ENCODE data around the gene GPER1. TPM values are rescaled to one million over a fixed set of nuclear protein-coding genes. Genes with fewer than 3 reads are reported as not detected.

GPER1 gene
- total RNA-seq, 4 donors from 2014 or later, result 7.1 to 20.2 (median 7.8) TPM

DNA sequence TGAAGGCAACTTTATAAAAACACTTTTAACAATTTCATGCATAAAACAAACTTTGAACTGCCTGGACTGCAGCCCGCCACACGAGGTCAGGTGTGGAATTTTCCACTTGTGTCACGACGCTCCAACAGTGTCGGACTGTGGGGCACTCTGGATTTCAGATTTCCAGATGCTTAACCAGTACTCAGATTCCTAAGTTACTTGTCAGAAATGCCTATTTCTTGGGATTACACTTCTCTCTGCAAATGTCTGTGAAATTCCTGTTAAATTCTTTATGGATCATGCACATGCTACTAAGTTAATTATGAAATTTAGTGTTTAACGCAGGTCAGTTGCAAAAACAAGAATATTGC, 473 bp upstream of the GPER1 start:
- H3K4me3 ChIP-seq, result peak overlapping the region; percentile 37 to 52
- TF ChIP-seq, protein P1, sequence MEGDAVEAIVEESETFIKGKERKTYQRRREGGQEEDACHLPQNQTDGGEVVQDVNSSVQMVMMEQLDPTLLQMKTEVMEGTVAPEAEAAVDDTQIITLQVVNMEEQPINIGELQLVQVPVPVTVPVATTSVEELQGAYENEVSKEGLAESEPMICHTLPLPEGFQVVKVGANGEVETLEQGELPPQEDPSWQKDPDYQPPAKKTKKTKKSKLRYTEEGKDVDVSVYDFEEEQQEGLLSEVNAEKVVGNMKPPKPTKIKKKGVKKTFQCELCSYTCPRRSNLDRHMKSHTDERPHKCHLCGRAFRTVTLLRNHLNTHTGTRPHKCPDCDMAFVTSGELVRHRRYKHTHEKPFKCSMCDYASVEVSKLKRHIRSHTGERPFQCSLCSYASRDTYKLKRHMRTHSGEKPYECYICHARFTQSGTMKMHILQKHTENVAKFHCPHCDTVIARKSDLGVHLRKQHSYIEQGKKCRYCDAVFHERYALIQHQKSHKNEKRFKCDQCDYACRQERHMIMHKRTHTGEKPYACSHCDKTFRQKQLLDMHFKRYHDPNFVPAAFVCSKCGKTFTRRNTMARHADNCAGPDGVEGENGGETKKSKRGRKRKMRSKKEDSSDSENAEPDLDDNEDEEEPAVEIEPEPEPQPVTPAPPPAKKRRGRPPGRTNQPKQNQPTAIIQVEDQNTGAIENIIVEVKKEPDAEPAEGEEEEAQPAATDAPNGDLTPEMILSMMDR (IDR thresholded peaks at IDR 0.05), result no peak
- TF ChIP-seq POLR2A (IDR thresholded peaks at IDR 0.05) (no peak), EP300 (IDR thresholded peaks at IDR 0.05) (no peak)
- WGBS, 2 donors (ENCODE audit: low coverage in 1 of 2), result 22 to 28% methylated on average over 4 to 6 of the region's 6 CpGs
- H3K27ac ChIP-seq, result peak overlapping the region; percentile 48 to 88 (median 86)
- H3K4me1 ChIP-seq, result peaks cover 0 to 51% (median 23%) of the 10 kb centered on the region in 3 donors
- H3K9me3 ChIP-seq, result no peaks in the 10 kb centered on the region
- peaks cover 0 to 16% of the 10 kb centered on the region in 2 donors for H3K36me3 ChIP-seq
- no peaks in the 10 kb centered on the region for H3K27me3 ChIP-seq
- ATAC-seq, result no peak

DNA sequence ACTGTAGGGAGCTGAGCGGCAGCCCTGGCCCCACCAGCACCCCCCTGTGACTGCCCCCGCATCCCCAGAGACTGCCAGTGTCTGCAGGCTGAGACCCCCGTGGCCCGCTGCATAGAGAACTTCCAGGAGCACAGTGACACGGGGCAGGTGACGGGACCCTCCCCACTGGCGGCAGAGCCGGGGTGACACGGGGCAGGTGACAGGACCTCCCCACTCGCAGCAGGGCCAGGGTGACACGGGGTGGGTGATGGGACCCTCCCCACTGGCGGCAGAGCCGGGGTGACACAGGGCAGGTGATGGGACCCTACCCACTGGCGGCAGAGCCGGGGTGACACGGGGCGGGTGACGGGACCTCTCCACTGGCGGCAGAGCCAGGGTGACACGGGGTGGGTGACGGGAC, 2.3 kb downstream of the GPER1 start:
- TF ChIP-seq POLR2A (IDR thresholded peaks at IDR 0.05) (no peak), EP300 (IDR thresholded peaks at IDR 0.05) (no peak), POLR2AphosphoS5 (IDR thresholded peaks at IDR 0.05) (no peak)
- TF ChIP-seq, protein P1 (IDR thresholded peaks at IDR 0.05), result no peak
- ATAC-seq, result no peak
- 63 to 100% methylated on average over 1 to 2 of the region's 21 CpGs for WGBS, 2 donors (ENCODE audit: low coverage in 1 of 2)

DNA sequence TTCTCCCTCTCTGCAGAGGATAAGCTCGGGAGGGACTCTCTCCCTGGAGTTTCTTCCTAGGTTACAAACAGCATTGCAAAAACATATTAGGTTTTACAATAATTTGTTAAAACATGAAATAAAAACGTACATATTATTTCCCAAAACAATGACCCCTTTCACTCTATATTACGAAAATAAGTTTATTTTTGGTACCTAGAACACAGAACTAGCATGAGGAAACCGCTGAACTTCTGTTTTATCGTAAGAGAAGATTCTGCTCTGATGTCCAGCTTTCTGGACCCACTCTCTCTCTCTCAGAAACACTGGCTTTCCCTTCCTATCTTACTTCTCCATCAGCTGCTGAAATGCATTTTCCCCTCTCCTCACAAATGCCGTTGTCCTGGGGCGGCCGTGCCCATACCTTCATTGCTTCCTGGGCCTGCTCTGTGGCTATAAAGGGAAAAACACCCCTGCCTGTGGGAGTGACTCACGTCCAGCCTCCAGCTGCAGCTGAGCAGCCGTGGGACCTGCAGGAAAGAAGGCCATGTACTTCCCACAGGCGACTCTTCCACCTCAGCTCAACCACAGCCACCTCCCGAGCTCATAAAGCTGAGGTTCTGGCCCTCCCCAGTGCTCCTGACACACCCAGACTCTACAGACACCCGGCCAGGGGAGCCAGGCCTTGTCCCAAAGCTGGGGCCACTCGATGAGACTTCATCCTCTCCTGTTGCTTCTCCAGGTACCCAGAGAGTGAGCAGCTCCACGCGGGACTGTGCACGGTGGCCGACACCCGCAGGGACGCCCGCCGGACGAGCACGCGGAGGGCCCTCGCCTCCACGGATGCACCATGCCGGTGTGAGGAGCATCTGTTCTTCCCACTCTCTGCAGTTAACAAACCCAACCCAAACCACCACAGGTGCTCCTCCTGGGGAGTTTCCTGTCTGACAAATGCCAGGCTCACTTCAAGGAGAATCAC, 3.1 kb downstream of the GPER1 start:
- no peaks in the 10 kb centered on the region for H3K9me3 ChIP-seq
- peak overlapping the region in 1 of 4 donors; percentile 19 for H3K27ac ChIP-seq
- no peak for TF ChIP-seq POLR2A (IDR thresholded peaks at IDR 0.05)
- TF ChIP-seq POLR2AphosphoS5 (IDR thresholded peaks at IDR 0.05), result no peak
- TF ChIP-seq, protein P1 (IDR thresholded peaks at IDR 0.05), result no peak
- no peak for TF ChIP-seq EP300 (IDR thresholded peaks at IDR 0.05)
- ATAC-seq, result no peak
- H3K4me1 ChIP-seq, result peaks cover 0 to 49% (median 23%) of the 10 kb centered on the region in 3 donors
- no peak overlapping the region for H3K4me3 ChIP-seq
- no peaks in the 10 kb centered on the region for H3K27me3 ChIP-seq
- H3K36me3 ChIP-seq, result peaks cover 0 to 37% of the 10 kb centered on the region in 2 donors
- 63 to 81% methylated on average over 5 to 6 of the region's 28 CpGs for WGBS, 2 donors (ENCODE audit: low coverage in 1 of 2)

More for the DNA sequence above, 2.3 kb downstream of the GPER1 start:
- no peaks in the 10 kb centered on the region for H3K9me3 ChIP-seq
- peaks cover 0 to 47% (median 23%) of the 10 kb centered on the region in 3 donors for H3K4me1 ChIP-seq
- no peak overlapping the region for H3K4me3 ChIP-seq
- H3K27ac ChIP-seq, result peak overlapping the region in 1 of 4 donors; percentile 19
- no peaks in the 10 kb centered on the region for H3K27me3 ChIP-seq
- peaks cover 0 to 37% of the 10 kb centered on the region in 2 donors for H3K36me3 ChIP-seq

DNA sequence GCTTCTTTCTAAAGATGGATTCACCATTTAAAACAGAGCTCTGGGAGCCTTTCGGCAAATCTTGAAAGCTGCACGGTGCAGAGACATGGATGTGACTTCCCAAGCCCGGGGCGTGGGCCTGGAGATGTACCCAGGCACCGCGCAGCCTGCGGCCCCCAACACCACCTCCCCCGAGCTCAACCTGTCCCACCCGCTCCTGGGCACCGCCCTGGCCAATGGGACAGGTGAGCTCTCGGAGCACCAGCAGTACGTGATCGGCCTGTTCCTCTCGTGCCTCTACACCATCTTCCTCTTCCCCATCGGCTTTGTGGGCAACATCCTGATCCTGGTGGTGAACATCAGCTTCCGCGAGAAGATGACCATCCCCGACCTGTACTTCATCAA, 3.7 kb downstream of the GPER1 start:
- peaks cover 0 to 49% (median 19%) of the 10 kb centered on the region in 3 donors for H3K4me1 ChIP-seq
- H3K4me3 ChIP-seq, result no peak overlapping the region
- H3K27me3 ChIP-seq, result no peaks in the 10 kb centered on the region
- TF ChIP-seq POLR2AphosphoS5 (IDR thresholded peaks at IDR 0.05) (no peak), EP300 (IDR thresholded peaks at IDR 0.05) (no peak), POLR2A (IDR thresholded peaks at IDR 0.05) (no peak)
- TF ChIP-seq, protein P1 (IDR thresholded peaks at IDR 0.05), result no peak
- no peaks in the 10 kb centered on the region for H3K9me3 ChIP-seq
- WGBS, 2 donors (ENCODE audit: low coverage in 1 of 2), result 94% methylated on average over 7 of the region's 18 CpGs; no CpG with 5 or more reads in 1 of the 2 donors
- H3K27ac ChIP-seq, result no peak overlapping the region
- H3K36me3 ChIP-seq, result peaks cover 0 to 37% of the 10 kb centered on the region in 2 donors
- no peak for ATAC-seq
